NCI-H2196 treated with DMSO at 0.1 percent for 48 hours (cell line): ENCODE data around the gene PNMT.
"Not testable (repeated sequence)": the region's sequence is repeated elsewhere in the genome, so short reads cannot be mapped to it uniquely, and the experiment has no call there.

Source experiments
- DNase-seq: peaks from one replicate; lab custom pipeline; 2025; ENCODE audit not compliant: unreplicated experiment; lab: John Stamatoyannopoulos, UW

Gene PNMT

GRCh38 chr17:39706921-39707337, 38.7 kb downstream of the PNMT start:
- no peak for DNase-seq

- no peak for DNase-seq
These were observed 41.2 kb downstream of the PNMT start for GRCh38 chr17:39709319-39709997.

- no peak for DNase-seq
These were observed 42.0 kb downstream of the PNMT start for GRCh38 chr17:39709998-39710964.

DNA sequence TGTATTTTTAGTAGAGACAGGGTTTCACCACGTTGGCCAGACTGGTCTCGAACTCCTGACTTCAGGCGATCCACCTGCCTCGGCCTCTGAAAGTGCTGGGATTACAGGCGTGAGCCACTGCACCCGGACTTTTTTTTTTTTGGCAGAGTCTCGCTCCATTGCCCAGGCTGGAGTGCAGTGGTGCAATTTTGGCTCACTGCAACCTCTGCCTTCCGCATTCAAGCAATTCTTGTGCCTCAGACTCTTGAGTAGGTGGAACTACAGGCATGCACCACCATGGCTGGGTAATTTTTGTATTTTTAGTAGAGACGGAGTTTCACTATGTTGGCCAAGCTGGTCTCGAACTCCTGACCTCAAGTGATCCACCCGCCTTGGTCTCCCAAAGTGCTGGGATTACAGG, 42.8 kb downstream of the PNMT start:
- DNase-seq: not testable (repeated sequence)

DNA sequence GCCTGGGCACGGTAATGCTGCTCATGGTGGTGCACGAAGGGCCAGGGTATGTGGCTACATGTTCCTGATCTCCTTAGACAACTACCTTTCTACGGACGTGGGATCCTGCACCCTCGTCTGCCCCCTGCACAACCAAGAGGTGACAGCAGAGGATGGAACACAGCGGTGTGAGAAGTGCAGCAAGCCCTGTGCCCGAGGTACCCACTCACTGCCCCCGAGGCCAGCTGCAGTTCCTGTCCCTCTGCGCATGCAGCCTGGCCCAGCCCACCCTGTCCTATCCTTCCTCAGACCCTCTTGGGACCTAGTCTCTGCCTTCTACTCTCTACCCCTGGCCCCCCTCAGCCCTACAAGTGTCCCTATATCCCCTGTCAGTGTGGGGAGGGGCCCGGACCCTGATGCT, 43.6 kb downstream of the PNMT start:
- DNase-seq: no peak

- DNase-seq: no peak
These were observed 46.0 kb downstream of the PNMT start for GRCh38 chr17:39714234-39714633.

DNA sequence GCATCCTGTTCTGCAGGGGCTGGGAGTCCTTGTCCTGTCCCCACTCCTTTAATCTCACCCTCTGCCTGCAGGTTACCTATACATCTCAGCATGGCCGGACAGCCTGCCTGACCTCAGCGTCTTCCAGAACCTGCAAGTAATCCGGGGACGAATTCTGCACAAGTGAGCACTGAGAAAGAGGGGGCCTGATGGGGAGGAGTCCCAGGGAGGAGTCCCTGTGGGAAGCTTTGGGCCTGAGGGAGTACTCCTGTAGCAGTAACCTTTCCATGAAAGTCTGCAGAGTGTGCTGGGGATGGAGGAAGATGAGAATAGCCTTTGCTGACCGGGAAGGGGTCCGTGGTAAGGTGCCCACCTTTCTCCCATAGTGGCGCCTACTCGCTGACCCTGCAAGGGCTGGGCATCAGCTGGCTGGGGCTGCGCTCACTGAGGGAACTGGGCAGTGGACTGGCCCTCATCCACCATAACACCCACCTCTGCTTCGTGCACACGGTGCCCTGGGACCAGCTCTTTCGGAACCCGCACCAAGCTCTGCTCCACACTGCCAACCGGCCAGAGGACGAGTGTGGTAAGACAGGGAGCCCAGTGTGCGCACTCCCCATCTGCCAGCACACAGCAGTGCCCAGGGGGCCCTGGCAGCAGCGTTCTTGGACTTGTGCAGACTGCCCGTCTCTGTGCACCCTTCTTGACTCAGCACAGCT, 47.3 kb downstream of the PNMT start:
- no peak for DNase-seq

- no peak for DNase-seq
These were observed 48.0 kb downstream of the PNMT start for GRCh38 chr17:39716073-39716818.

DNA sequence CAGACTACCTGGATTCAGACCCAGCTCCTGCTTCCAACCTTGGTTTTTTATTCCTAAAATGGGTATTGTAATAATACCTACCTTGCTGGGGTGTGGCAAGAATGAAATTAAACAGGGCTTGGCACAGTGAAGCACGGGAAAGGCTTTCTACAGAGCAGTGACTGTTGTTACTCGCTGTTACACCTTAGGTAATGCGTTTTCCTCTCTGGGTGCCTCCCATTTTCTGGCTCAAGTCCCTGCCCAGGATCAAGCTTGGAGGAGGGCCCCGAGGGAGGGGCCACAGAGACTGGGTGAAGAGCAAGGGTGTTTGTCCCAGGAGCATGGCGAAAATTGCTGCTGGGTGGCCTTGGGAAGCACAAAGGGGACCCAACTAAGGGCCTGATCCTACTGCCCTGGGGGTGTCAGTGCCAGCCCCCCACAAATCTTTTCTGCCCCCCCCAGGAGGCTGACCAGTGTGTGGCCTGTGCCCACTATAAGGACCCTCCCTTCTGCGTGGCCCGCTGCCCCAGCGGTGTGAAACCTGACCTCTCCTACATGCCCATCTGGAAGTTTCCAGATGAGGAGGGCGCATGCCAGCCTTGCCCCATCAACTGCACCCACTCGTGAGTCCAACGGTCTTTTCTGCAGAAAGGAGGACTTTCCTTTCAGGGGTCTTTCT, 48.8 kb downstream of the PNMT start:
- no peak for DNase-seq

- DNase-seq: no peak
These were observed 49.4 kb downstream of the PNMT start for GRCh38 chr17:39717660-39718059.

- DNase-seq: no peak
These were observed 51.5 kb downstream of the PNMT start for GRCh38 chr17:39719563-39720355.
